HG02588 (cell line): ENCODE data around the gene DHX15.

ENCODE experiments used
- ATAC-seq: cut with Tn5 transposase; IDR thresholded peaks from one replicate; pipeline ENCODE4 v1.9.1; 2021; ENCODE audit warnings: mild to moderate bottlenecking, moderate library complexity; ENCODE audit not compliant: unreplicated experiment

DHX15 gene

GRCh38 chr4:24583451-24584210 is 723 bp downstream of the DHX15 start:
- peak; percentile 24 for ATAC-seq

DNA sequence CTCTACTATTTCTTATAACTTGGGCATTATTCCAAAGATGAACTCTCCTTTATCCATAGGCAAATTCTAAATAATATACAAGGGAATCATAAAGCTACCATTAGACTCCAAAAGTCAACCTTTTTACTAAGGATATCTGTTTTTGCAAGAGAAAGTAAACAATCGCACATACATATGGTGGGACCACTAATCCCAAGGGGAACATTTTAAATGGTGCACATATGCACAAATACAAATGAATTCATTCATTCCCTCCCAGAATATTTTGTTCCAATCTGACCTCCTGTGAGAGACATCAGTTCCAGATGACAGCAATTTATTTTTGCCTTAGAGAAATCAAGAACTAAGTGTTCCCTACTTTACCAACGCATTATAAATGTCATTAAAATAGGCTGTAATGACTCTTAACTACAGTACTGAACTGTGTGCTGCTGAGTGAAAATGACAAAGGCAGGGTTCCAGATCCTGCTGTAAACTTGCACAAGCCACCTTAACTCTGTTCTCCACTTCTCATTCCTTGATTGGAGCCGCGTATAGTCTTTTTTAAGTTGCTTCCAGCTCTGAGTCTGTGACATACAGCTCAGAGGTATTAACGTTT is 2.0 kb downstream of the DHX15 start:
- no peak for ATAC-seq

GRCh38 chr4:24578364-24578763 is 6.0 kb downstream of the DHX15 start:
- ATAC-seq = no peak

DNA sequence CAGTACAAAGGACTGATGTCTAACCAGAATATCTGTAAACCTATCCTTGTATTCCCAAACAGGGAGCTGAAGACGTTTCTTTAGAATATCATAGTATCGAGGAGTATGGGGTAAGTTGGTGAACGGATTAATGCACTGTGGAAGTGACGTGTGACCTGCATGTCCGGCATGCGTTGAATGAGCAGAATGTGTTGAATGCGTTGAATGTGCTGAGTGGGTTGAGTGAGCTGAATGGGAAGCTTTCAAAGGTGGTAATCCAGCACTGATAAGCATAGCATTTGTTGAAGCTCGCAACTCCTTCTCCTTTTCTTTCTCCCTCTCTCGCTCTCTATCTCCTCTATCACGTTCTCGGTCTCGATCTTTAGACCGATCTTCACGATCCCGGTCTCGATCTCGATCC is 8.1 kb downstream of the DHX15 start:
- no peak for ATAC-seq

GRCh38 chr4:24574236-24574635 is 10.1 kb downstream of the DHX15 start:
- ATAC-seq = no peak

DNA sequence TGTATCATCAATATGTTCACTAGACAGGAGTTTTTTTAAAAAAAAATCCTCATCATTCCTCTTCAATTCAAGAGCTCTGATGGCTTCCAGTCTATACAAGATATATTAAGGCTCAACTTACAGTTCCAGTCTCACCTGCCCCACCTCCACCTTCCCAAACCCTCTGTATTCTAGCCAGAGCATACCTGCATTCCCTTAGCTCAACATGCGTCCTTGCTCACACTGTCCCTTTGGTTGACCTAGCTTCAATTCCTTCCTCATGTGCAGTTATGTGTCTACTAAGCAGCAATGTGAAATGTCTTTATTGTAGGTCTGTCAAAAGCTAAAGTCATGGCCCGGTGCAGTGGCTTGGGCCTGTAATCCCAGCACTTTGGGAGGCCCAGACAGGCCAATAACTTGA is 10.8 kb downstream of the DHX15 start:
- ATAC-seq = no peak

GRCh38 chr4:24570574-24571236 is 13.6 kb downstream of the DHX15 start:
- no peak for ATAC-seq

- ATAC-seq = no peak
These were observed 14.2 kb downstream of the DHX15 start for GRCh38 chr4:24570172-24570571.

GRCh38 chr4:24569662-24570061 is 14.7 kb downstream of the DHX15 start:
- ATAC-seq = no peak

DNA sequence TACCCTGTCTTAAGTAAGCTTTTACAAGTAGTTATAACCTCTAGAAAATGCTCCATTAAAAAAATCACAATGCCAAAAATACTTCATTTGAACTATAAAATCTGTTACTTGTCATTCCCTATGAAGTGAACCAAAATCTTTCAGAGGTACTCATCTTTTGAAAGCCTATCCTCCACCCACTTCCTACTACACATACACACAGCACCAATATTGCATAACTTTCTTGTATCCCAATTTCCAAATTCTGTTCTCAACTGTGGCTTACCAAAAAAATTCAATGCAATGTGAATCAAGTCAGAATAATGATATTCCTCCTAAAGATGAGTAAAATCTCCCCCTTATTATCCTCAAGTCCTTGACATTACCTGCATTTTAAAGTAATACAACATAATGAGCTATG is 15.9 kb downstream of the DHX15 start:
- ATAC-seq = no peak

- ATAC-seq = no peak
These were observed 19.3 kb downstream of the DHX15 start for GRCh38 chr4:24565054-24565453.

GRCh38 chr4:24564488-24564887 is 19.9 kb downstream of the DHX15 start:
- no peak for ATAC-seq

DNA sequence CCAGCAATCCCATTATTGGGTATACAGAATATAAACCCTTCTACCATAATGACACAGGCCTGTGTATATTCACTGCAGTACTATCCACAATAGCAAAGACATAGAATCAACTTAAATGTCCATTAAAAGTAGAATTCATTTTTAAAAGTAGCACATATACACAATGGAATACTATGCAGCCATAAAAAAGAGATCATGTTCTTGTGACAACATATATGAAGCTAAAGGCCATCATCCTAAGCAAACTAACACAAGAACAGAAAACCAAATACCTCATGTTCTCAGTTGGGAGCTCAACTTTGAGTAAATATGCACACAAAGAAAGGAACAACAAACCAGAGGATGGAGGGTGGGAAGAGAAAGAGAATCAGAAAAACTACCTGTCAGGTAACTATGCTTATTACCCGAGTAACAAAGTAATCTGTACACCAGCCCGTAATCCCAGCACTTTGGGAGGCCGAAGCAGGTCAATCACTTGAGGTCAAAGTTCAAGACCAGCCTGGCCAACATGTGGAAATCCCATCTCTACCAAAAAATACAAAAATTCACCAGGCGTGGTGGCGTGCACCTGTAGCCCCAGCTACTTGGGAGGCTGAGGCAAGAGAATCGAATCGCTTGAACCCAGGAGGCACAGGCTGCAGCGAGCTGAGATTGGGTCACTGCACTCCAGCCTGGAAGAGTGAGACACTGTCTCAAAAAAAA is 22.8 kb downstream of the DHX15 start:
- no peak for ATAC-seq

DNA sequence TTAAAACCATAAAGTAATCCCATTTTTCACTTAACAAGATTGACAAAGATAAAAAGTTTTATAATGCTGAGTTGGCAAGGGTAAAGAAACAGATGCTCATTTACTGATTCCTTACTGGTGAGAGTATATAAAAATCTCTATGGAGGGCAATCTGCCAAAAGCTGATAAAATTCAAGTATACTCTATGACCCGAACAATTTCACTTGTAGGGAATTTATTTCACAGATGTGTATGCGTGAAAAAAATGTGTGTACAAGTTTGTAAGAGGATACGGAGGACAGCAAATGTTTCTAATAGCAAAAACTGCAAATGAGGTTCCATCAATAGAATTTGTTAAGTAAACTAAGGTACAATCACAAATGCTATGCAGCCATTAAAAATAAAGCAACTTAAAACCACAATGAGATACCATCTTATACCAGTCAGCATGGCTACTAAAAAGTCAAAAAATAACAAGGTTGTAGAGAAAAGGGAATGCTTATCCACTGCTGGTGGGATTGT is 23.4 kb downstream of the DHX15 start:
- ATAC-seq = no peak

DNA sequence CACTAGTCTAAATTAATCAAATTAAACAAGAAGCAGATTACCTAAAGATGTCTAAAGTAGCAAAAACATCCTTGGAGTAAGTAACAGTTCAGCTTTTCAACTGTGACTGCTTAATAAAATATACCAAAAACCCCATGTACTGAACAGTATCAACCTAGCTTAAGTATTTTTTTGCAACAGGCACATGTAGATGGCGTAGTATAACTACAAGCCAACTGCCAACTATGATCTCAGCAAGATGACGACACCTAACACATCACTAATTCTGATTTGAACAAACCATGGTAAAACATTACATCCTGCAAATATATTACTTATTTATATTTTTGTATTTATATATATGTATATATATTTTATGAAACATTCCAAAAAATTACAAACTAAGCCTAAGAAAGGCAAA is 24.5 kb downstream of the DHX15 start:
- no peak for ATAC-seq

GRCh38 chr4:24559032-24559821 is 25.1 kb downstream of the DHX15 start:
- ATAC-seq = no peak

DNA sequence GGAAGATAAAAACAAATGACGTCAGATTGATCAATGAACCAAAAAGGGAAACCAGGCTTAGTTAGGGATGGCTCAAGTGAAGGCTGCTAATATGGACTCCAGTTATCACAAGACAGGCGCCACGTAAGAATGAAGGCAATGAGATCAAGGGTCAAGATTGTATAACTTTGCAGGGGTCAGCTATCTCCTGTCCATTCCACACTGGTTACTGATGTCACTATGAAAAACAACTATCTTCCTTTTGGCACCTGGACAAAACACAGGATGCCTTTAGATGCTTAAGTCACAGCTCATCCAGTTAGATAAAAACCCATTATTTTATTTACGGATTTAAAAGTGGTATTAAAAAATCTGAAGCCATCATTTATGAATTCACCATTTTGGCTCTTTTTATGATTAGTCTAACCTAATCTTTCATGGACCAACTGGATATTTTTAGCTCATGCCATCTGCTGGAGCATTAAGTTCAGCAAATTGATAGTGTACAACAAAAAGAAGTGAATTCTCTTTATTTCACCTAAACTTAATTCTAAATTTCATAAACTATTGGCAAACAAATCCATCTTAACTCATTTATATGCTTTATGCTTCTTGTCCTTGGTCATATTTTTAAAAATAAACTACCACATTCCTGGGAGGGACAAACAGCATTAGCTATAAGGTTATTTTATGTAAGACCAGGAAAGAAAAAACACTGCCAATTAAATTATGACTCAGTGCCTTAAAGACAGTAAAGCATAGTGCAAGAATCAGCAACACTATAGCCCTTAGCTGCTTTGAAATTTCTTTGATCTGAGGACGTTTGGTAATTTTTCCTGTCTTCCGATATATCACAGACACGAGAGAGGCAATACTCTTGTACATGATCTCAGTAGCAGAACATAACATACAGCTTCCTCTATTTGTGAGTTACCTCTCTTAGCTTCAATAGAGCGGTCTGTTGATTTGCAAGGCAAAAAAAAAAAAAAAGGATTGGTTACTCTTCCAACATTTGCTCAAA is 27.0 kb downstream of the DHX15 start:
- no peak for ATAC-seq

- no peak for ATAC-seq
These were observed 32.7 kb downstream of the DHX15 start for GRCh38 chr4:24551492-24552289.
